Effector memory CD8-positive, alpha-beta T cell (primary cell): ENCODE measurements around the gene AQP6.

Experiments
- ATAC-seq: fragments of 150-1000 bp; cut with Tn5 transposase; replicated peaks from 2 replicates; pipeline ENCODE4 v1.10.0; 2021; ENCODE audit warnings: mild to moderate bottlenecking, moderate library complexity
- DNase-seq, 3 experiments: peaks; one replicate each; pipeline ENCODE4 v3.0.0; 2021
- H3K27ac Mint-ChIP-seq, 2 donors: one replicate each; pipeline ENCODE4 v1.8.0; 2022; ENCODE audit warnings: mild to moderate bottlenecking in 2 of 2, mixed read lengths in 2 of 2, moderate library complexity in 2 of 2
- H3K27me3 Mint-ChIP-seq, 2 donors: one replicate each; pipeline ENCODE4 v1.8.0; 2022; ENCODE audit warnings: mixed read lengths in 2 of 2
- H3K36me3 Mint-ChIP-seq: one replicate; pipeline ENCODE4 v1.8.0; 2022; ENCODE audit warnings: mild to moderate bottlenecking, moderate library complexity, mixed read lengths; ENCODE audit not compliant: insufficient read depth
- H3K4me1 Mint-ChIP-seq, 2 donors: one replicate each; pipeline ENCODE4 v1.8.0; 2022; ENCODE audit warnings: low read depth in 2 of 2, mixed read lengths in 2 of 2
- H3K4me3 Mint-ChIP-seq, 2 donors: one replicate each; pipeline ENCODE4 v1.8.0; 2022; ENCODE audit warnings: mild to moderate bottlenecking in 2 of 2, mixed read lengths in 2 of 2, moderate library complexity in 2 of 2
- H3K9me3 Mint-ChIP-seq, 2 donors: one replicate each; pipeline ENCODE4 v1.8.0; 2022; ENCODE audit warnings: mixed read lengths in 2 of 2

AQP6 gene

GRCh38 chr12:50019524-50019923, 46.8 kb downstream of the AQP6 start:
- H3K4me1 Mint-ChIP-seq: peaks cover 6 to 13% of the 10 kb centered on the region in 2 donors
- H3K9me3 Mint-ChIP-seq: no peaks in the 10 kb centered on the region
- ATAC-seq (no peak), DNase-seq (no peak)
- H3K4me3 Mint-ChIP-seq: no peak overlapping the region
- peaks cover 3% of the 10 kb centered on the region for H3K36me3 Mint-ChIP-seq
- no peak overlapping the region for H3K27ac Mint-ChIP-seq
- H3K27me3 Mint-ChIP-seq: no peaks in the 10 kb centered on the region

DNA sequence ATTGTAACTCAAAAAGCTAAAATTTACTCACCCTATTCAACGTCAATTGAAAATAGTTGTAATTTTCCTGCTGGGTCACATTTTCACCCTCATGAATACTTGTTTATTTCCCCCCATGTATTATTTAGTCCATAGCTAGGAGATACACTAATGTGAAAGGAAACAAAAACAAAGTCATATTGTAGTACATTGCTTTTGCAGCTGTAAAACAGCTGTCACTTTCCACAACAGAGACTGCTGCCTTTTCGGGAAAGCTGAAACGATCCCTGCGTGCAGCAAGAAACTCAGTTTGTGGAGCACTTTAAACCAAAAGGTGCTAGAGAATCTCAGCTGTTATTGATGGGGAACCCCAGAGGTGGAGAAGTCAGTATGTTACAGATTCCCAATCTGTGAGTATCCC, 48.3 kb downstream of the AQP6 start:
- H3K4me3 Mint-ChIP-seq: no peak overlapping the region
- peaks cover 15 to 26% of the 10 kb centered on the region in 2 donors for H3K4me1 Mint-ChIP-seq
- H3K36me3 Mint-ChIP-seq: peaks cover 2% of the 10 kb centered on the region
- H3K27me3 Mint-ChIP-seq: no peaks in the 10 kb centered on the region
- peaks cover 3 to 5% of the 10 kb centered on the region in 2 donors for H3K9me3 Mint-ChIP-seq
- no peak overlapping the region for H3K27ac Mint-ChIP-seq
- ATAC-seq: no peak
- DNase-seq: no peak

GRCh38 chr12:50022903-50023302, 50.2 kb downstream of the AQP6 start:
- H3K27me3 Mint-ChIP-seq: peaks cover 0 to 9% of the 10 kb centered on the region in 2 donors
- H3K4me1 Mint-ChIP-seq: peaks cover 15 to 28% of the 10 kb centered on the region in 2 donors
- H3K9me3 Mint-ChIP-seq: peaks cover 3 to 6% of the 10 kb centered on the region in 2 donors
- ATAC-seq: no peak
- peak overlapping the region in 1 of 2 donors; percentile 88 for H3K4me3 Mint-ChIP-seq
- peaks cover 2% of the 10 kb centered on the region for H3K36me3 Mint-ChIP-seq
- no peak overlapping the region for H3K27ac Mint-ChIP-seq
- no peak for DNase-seq

DNA sequence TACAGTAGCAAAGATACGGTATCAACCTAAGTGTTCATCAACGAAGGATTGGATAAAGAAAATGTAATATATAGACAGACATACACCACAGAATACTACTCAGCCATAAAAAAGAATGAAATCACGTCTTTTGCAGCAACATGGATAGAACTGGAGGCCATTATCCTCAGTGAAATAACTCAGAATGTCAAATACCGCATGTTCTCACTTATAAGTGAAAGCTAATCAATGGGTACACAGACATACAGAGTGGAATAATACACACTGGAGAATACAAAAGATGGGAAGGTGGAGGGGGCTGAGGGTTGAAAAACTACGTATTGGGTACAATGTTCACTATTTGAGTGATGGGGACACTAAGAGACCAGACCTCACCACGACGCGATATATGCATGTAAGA, 51.5 kb downstream of the AQP6 start:
- H3K27ac Mint-ChIP-seq: peak overlapping the region in 1 of 2 donors; percentile 91
- H3K9me3 Mint-ChIP-seq: peaks cover 3 to 6% of the 10 kb centered on the region in 2 donors
- ATAC-seq (no peak), DNase-seq (no peak)
- peak overlapping the region; percentile 88 to 95 for H3K4me3 Mint-ChIP-seq
- peaks cover 13 to 21% of the 10 kb centered on the region in 2 donors for H3K4me1 Mint-ChIP-seq
- peaks cover 0 to 12% of the 10 kb centered on the region in 2 donors for H3K27me3 Mint-ChIP-seq
- H3K36me3 Mint-ChIP-seq: peaks cover 2% of the 10 kb centered on the region

DNA sequence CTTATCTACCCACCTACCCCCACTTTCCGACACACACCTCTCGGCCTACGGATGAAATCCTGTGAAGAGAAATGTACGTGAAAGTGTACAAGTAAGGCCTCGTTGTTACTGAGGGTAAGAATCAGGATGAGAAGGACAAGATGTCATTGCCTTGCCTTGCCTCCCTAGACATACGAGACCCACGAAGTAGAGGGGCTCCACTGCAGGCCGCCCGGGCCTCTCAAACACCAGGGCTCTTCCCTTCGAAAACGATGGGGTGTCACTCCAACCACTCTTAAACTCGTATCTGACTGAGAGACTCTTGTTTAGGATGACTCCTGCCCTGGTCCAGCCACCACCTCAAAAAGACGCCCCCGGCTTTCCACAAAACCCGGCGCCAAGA, 52.0 kb downstream of the AQP6 start:
- Mint-ChIP-seq H3K36me3 (peaks cover 2% of the 10 kb centered on the region), H3K9me3 (peaks cover 3 to 6% of the 10 kb centered on the region in 2 donors), H3K27me3 (peaks cover 0 to 12% of the 10 kb centered on the region in 2 donors), H3K4me3 (peak overlapping the region; percentile 88 to 95), H3K4me1 (peaks cover 13 to 21% of the 10 kb centered on the region in 2 donors), H3K27ac (peak overlapping the region; percentile 57 to 91)
- ATAC-seq (peak; percentile 15), DNase-seq (no peak)

DNA sequence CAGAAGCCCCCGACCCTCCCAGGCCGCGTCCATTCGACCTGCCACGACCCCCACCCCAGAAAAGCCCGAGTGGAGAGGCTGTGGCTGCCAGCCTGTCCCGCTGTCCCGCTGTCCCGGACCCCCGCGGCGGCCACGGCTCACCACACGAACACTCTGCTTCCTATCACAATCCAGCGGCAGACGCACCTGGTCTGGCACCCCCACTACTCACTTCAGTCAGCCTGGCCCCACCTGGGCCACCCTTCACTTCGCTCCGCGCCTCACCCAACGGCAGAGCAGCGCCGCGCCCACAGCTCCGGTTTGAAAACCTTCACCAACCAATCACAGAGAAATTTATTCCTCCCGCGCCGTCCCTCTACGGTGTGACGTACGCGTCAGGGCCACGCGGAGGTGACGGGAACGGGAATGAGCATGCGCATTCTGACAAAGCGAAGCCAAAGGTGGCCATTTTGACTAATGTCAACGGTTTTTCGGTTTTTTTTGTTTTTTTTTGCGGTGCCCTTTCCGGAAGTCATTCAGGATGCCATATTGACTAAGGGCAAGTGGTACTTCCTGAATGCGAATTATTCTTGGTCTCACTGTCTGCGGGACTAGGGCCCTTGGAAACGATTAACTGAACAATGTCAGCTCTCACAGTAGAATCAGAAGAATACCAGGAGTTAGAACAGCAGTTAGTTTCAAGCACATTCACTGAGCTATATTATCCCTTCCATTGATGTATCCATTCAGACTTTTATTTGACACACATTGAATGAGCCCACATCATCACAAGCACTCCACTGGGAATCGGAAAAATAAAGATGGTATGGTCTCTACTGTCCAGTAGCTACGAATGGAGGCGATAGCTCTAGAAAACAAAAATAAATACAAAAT, 52.7 kb downstream of the AQP6 start, which contains the start of gene RACGAP1:
RACGAP1 (minus strand) TSS at position 308 of the 873 bp plus-strand sequence. CDS start 8,779 bp downstream, outside the sequence.
- Mint-ChIP-seq H3K9me3 (peaks cover 3 to 6% of the 10 kb centered on the region in 2 donors), H3K4me1 (peaks cover 13 to 21% of the 10 kb centered on the region in 2 donors), H3K36me3 (peaks cover 2% of the 10 kb centered on the region), H3K27me3 (peaks cover 0 to 12% of the 10 kb centered on the region in 2 donors), H3K4me3 (peak within 1 kb of the TSS; percentile 88 to 95), H3K27ac (peak within 1 kb of the TSS; percentile 57 to 91)
- peak; percentile 95 to 97 (median 96) for DNase-seq
- peak; percentile 97 for ATAC-seq

DNA sequence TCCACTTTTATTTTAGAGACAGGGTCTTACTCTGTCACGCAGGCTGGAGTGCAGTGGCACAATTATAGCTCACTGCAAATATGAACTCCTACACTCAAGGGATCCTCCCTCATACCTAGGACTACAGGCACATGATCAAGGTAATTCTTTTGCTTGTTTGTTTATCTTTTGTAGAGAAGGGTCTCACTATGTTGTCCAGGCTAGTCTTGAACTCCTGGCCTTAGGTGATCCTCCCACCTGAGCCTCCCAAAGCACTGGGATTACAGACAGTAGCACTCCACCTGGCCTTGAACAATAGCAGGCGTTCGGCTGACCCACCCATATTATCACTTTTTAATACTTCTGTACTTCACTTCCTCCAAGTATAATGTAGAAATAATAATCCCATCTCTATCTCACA, 53.9 kb downstream of the AQP6 start:
- H3K27ac Mint-ChIP-seq: no peak overlapping the region

More for the DNA sequence above, 53.9 kb downstream of the AQP6 start:
- H3K9me3 Mint-ChIP-seq: peaks cover 3 to 6% of the 10 kb centered on the region in 2 donors
- ATAC-seq: no peak
- peaks cover 2% of the 10 kb centered on the region for H3K36me3 Mint-ChIP-seq
- no peak for DNase-seq
- H3K4me3 Mint-ChIP-seq: no peak overlapping the region
- H3K4me1 Mint-ChIP-seq: peaks cover 13 to 21% of the 10 kb centered on the region in 2 donors
- H3K27me3 Mint-ChIP-seq: peaks cover 5 to 19% of the 10 kb centered on the region in 2 donors
